NCI-H146 treated with DMSO at 0.1 percent for 48 hours (cell line): Measurements from ENCODE around the gene TAS1R3.

Experiments used
- DNase-seq: peaks from one replicate; lab custom pipeline; 2025; ENCODE audit not compliant: unreplicated experiment; lab: John Stamatoyannopoulos, UW

Gene TAS1R3

GRCh38 chr1:1349256-1350012 is 18.4 kb downstream of the TAS1R3 start, which contains the start of gene DVL1:
DVL1 (minus strand) TSS chr1:1349418; CDS start chr1:1349065, 353 bp downstream.
- DNase-seq, result no peak

GRCh38 chr1:1351511-1352427 is 20.7 kb downstream of the TAS1R3 start:
- no peak for DNase-seq

GRCh38 chr1:1352786-1353388 is 21.8 kb downstream of the TAS1R3 start:
- no peak for DNase-seq

- no peak for DNase-seq
These were observed 22.5 kb downstream of the TAS1R3 start for GRCh38 chr1:1353389-1354151.

- no peak for DNase-seq
These were observed 23.5 kb downstream of the TAS1R3 start for GRCh38 chr1:1354271-1355247.

- DNase-seq, result no peak
These were observed 24.3 kb downstream of the TAS1R3 start for GRCh38 chr1:1355416-1355815.

- no peak for DNase-seq
These were observed 25.2 kb downstream of the TAS1R3 start for GRCh38 chr1:1356166-1356795.

GRCh38 chr1:1356796-1357401 is 25.8 kb downstream of the TAS1R3 start:
- no peak for DNase-seq

- no peak for DNase-seq
These were observed 26.9 kb downstream of the TAS1R3 start for GRCh38 chr1:1357871-1358432.

- DNase-seq, result no peak
These were observed 27.6 kb downstream of the TAS1R3 start, which contains the start of gene MXRA8 for GRCh38 chr1:1358433-1359271. MXRA8 (minus strand) TSS chr1:1358555; CDS start chr1:1358504, 51 bp downstream.

GRCh38 chr1:1359308-1359663 is 28.2 kb downstream of the TAS1R3 start:
- DNase-seq, result no peak

- no peak for DNase-seq
These were observed 28.8 kb downstream of the TAS1R3 start for GRCh38 chr1:1359664-1360468.

GRCh38 chr1:1360506-1361169 is 29.6 kb downstream of the TAS1R3 start:
- DNase-seq, result no peak

- DNase-seq, result no peak
These were observed 30.3 kb downstream of the TAS1R3 start for GRCh38 chr1:1361233-1361981.

GRCh38 chr1:1361982-1362423 is 30.9 kb downstream of the TAS1R3 start:
- no peak for DNase-seq
